Stimulated activated CD8-positive, alpha-beta memory T cell treated with anti-CD3 and anti-CD28 coated beads, Interleukin-7, amount 100 ng/mL, for 48 hours (primary cell): ENCODE results near the gene PRIM2.
"Not testable (repeated sequence)": the region's sequence is repeated elsewhere in the genome, so short reads cannot be mapped to it uniquely, and the experiment has no call there.

ENCODE experiments used
- DNase-seq, 2 donors: peaks; one replicate each; pipeline ENCODE4 v3.0.0-alpha.2; 2020; ENCODE audit warnings: low read depth in 1 of 2; ENCODE audit errors: extremely low read depth in 1 of 2

PRIM2 gene

DNA sequence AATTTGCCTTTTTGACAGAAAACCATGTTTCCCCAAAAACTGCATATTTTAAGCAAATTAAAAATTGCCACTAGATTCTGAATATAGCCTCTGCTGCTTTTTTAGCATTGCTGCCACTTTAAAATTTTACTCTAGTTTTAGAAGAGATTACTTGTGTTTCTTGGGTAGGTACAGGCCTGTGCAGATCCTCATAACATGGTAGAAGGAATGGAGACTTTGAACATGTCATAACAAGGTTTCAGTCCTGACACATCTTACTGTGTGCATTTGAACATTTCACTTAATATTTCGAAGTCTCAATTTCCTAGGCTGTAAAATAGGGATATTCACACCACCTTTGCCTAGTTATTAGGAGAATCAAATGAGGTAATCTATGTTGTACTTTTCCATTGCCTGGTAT lies 259.6 kb downstream of the PRIM2 start:
- not testable (repeated sequence) for DNase-seq

DNA sequence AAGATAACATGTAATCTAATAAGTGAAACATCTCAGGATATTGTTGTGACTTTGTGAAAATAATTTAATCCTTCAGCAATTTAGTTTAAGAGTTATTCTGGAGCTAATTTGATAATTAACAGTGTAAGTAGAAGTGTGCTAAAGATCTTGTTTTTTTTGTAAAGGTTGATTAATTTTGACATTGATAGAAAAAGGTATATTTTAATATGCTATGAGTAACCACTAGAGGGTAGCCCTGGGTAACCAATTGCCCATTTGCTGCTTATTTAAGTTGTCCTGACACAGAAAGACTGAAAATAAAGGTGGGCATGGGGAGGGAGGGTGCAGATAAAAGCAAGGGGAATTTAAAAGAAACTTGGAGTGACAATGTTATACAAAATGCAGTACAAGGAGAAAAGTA lies 262.1 kb downstream of the PRIM2 start:
- DNase-seq, result not testable (repeated sequence)

DNA sequence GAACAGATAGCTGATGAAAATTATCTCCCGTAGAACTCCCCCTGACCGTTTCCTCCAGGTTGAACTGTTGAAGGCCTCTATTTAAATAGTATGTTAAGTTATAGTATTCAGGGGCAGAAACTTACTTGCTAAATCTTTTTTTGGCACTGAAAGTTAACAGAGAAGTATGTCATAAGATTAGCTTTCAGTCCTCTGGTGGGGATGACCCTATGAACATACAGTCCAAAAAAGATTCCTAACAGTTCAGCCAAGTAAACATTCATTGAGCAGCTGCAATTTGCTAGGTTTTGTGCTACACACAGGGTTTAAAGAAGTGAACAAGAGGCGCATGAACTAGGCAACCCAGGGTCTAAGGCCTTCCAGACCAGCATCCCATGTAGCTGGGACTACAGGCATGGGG lies 264.2 kb downstream of the PRIM2 start:
- DNase-seq, result not testable (repeated sequence)

DNA sequence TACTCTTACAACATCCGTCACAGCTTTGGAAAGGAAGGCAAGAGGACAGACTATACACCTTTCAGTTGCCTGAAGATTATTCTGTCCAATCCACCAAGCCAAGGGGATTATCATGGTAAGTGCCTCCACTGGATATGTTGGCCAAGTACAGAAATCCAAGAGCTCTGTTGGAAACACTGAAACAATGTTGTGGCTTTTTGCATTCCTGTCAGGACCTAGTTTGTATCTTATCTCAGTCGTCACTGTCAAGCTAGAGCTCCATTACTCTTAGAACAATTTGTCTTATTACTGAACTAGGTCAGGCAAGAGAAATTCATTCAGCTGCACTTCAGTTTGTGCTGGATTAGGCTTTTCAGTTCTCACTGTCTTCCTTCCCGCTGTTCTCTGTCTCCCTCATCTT lies 283.7 kb downstream of the PRIM2 start:
- DNase-seq, result not testable (repeated sequence)

DNA sequence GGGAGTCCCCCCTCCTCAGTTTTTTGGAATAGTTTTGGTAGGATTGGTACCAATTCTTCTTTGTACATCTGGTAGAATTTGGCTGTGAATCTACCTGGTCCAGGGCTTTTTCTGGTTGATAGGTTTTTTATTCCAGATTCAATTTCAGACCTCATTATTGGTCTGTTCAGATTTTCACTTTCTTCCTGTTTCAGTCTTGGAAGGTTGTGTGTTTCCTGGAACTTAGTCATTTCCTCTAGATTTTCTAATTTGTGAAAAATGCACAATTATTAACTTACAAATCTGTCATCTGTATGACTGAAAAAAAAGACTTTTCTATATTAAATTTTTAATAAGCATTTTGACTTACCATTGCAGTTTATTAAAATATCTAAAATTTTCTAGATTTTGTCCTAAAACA lies 287.9 kb downstream of the PRIM2 start:
- DNase-seq, result not testable (repeated sequence)

DNA sequence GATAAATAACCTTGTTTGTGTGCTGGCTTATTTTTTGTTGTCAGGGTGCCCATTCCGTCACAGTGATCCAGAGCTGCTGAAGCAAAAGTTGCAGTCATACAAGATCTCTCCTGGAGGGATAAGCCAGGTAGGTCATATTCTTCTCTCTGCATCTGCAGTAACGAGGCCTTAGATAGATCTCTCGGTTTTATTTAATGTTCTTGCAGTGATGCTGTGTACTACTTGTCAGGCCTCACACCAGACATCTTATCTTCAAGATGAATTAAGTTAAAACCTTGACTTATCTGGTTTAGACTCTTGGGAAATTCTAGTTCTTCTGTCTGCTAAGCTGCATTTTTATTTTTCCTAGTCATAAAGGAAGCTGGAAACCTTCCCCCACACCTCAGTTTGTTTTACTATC lies 288.9 kb downstream of the PRIM2 start:
- not testable (repeated sequence) for DNase-seq

DNA sequence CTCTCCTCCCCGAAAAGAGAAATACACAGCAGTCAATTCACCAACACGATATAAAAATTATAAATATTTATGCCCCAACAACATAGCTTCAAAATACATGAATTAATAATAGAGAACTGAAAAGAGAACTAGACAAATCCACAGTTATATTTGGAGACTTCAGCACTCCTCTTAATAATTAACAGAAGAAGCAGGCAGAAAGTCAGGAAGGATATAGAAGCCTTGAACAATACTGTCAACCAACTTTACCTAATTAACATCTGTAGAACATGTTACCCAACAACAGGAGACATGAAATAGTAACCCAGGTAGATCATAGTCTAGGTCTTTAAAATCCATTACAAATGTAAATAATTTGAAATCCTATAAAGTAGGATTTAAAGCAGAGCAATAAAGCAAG lies 293.2 kb downstream of the PRIM2 start:
- DNase-seq, result not testable (repeated sequence)

DNA sequence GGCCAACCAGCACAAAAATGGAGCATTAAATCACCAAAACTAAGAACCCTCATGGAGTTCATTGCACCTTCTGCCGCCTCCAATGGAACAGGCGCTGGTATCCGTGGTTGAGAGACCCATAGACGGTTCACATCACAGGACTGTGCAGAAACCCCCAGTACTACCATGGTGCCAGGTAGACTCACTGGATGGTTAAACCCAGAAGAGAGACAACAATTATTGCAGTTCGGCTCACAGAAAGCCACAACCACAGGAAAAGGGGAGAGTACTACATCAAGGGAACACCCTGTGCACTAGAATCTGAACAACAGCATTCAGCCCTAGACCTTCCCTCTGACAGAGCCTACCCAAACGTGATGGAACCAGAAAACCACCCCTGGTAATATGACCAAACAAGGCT lies 301.5 kb downstream of the PRIM2 start:
- DNase-seq, result not testable (repeated sequence)

DNA sequence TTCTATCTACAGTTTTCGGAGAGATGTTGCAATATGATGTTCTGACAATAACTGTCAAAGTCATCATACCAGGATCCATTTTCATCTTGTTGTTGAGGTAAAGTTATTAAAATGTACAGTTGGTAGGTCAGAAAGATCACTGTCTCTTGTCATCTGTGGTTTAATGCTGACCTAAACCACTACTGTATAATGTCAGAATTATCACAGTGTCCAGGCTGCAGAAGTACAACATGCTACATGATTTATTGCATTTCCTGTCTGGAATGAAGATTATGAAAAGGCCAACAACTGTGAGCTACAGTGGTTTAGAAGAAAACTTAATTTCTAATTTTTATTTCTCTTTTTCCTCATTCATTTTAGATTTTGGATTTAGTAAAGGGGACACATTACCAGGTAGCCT lies 314.3 kb downstream of the PRIM2 start:
- DNase-seq, result not testable (repeated sequence)

DNA sequence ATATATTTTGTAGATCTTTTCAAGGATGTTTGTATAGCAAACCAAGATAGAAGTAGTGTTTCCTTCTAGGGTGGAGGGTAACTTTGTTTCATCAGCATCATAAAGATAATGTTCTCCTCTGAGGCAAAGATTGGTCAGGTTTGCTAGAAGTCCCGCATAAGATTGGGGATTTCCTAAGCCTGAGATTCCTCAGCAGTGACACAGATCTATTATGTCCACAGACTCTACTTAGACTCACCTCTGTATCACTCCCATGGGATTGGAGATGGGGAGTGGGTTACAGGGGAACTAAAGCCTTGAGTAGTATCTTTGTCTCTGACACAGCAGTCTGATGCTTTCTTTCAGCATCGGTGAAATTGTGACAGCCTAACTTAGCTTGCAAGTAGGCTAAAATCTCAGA lies 341.1 kb downstream of the PRIM2 start:
- DNase-seq, result not testable (repeated sequence)

DNA sequence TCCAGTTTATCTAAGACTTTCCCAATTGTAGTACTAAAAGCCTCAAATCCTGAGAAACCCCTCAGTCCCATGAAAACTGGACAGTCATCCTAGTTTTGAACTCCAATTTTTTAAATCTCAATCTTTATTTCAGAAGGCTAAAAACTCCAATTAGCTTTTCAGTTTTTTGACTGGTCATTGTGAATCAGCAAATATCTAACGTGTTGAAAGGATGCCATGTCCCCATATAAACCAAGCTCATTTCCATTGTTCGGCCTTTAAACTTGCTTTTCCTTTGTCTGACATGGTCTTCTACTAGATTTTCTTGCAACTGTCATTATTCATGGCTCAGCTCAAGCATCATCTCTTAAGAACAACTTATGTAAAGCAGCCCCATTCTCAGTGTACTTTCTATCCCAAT lies 342.4 kb downstream of the PRIM2 start:
- not testable (repeated sequence) for DNase-seq

DNA sequence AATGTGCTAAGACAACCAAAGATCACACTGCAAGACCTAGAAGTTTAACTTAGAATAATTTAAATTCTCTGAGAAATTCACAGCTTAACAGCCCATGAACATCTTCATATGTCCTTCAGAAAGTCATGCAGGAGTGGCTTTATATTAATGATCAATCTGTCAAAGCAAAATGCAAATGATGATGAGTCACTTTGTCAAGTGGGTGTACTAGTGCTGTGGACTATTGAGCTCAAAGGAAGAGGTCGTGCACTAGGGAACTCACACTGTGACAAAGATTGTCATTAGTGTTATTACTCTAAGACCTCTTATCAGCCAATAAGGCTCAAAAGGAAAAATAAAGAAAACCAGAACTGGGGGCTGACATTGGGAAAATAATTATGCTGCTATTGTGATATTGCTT lies 343.5 kb downstream of the PRIM2 start:
- DNase-seq, result not testable (repeated sequence)

DNA sequence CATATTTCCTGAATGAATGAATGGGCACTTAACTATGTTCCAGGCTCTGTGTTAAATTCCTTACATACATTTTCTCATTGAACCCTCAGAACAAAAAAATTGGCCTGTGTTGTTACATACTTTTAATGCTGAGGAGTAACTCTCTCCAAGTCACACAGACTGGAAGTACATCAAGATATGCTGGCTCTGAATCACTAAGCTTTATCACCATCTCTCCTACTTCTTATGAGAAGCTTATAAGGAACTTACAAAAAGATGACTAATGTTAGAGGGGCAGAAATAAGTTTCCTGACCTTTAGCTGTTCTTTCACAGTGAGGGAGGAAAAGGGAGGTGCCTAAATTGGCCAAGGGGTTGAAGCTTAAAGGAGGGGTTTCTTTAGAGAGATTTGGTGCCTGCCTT lies 350.7 kb downstream of the PRIM2 start:
- not testable (repeated sequence) for DNase-seq

DNA sequence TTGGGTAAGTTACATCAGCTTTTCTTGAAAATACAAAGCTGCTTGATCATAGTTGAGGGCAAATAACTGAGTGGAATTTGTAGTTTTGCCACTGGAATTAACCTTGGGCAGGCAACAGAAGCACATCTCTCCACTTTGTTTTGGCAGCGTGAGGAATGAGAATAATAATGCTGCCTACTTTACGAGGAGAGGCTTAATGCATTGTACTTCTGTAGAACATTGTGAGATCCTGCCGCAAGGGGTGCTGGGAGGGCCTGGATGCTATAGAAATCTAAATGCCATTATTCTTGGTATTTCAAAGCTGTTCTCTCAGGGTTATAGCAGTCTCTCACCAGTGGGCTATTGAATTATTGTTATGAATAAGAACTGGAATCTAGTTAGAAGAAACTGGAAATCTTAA lies 353.8 kb downstream of the PRIM2 start:
- not testable (repeated sequence) for DNase-seq

DNA sequence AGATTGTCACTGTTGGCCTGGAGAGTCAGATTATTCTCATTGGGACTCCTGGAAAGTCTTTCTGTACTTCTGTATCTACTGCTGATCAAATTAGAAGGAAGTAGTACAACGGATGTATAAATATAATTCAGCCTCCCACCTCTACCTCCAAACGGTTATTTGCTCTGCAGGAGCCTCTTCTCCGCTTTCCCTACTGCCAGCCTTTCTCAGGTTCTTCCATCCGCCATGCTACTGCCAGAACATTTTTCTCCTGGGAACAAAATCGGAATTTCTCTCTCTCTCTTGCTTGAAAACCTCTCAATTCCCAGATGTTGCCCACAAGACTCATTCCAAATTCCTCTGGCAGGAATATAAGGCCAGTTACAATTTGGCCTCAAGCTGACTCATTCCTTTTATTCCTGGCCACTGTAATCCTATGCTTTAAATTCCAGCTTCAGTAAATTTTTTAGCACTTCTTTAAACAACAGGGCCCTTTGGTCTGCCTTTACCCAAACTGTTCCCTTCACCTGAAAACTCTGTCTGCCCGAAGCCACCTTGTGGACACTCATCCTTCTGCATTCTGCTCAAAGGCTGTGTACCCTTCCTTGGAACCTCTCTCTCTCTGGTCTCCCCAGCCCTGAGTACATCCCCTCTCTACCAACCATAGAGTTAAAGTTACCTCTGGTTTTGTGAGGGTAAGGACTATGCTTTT lies 354.7 kb downstream of the PRIM2 start:
- not testable (repeated sequence) for DNase-seq

DNA sequence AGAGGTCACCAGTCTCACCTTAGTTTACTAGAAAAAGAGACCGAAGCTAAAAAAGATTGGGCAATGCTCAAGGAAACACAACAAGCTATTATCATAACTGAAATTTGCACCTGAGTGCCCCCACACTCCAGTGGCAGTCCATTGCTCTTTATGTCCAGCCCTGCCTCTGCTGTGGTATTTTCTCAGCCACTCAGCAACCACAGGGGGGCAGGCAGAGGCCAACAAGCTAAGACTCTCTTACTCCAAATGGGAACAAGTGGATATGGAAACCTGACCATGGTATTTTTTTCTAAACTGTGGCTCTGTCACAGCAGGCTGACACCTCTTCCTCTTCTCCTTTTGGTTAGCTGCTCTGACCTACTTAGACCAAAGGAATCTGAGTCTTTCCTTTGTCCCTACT lies 355.9 kb downstream of the PRIM2 start:
- not testable (repeated sequence) for DNase-seq

DNA sequence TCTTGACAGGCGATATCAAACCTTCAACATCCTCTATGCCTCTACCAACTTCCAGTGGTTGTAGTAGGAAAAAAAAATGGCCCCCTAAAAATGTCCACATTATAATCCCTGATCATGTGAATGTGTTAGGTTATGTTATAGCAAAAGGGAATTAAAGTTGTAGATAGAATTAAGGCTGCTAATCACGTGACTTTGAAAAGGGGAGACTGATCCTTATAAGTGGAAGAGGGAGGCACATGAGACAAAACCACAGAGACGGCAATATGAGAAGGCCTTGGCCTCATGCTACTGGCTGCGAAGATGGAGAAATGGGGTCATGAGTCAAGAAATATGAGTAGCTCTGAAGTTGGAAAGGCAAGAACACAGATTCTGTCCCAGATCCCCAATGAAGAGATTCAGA lies 358.0 kb downstream of the PRIM2 start:
- not testable (repeated sequence) for DNase-seq

DNA sequence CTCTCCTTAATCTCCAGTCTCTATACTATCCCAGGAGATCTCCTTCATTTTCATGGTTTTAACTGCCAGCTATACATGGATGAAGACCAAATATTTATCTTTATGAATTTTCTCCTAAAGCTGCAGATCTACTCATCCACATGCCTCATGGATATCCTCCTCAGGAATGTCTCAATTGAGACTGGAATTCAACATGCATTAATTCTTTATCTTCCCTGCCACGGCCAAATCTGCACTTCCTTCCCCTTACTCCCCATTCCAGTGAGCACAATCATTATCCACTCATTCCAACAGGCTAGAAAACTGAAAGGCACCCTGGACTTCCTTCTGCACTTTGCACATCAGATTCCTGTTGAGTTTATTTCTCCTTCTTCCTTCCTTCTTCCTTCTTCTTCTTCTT lies 379.0 kb downstream of the PRIM2 start:
- DNase-seq, result not testable (repeated sequence)
